GM19099 (cell line): ENCODE data around the gene FKBP1B.

Experiments used
- POLR2A ChIP-seq: IDR thresholded peaks from 3 replicates; pipeline ENCODE4 v1.6.1; 2011; ENCODE audit warnings: low read depth; ENCODE audit not compliant: insufficient read length; ENCODE audit errors: extremely low read depth

FKBP1B gene

GRCh38 chr2:24018241-24018640 is 31.3 kb upstream of the FKBP1B start:
- no peak for TF ChIP-seq POLR2A

DNA sequence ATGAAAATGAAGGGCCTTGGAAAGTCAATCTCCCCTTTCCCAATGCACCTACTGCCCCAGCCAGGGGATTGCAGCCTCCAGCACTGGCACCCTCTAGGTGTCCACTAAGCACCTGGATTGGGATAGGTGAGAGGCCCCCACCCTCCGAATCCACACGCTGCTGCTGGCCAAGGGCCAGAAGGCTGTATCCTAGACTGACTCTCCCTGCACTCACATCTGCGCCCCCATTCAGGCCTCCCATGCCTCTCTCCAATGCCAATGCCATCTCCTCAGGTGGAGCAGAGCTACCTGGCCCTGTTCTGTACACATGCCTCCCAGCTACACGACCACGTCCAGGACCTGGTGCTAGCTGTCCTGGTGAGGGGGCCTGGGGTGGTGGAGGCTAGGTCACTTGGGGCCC is 29.8 kb upstream of the FKBP1B start:
- no peak for TF ChIP-seq POLR2A

GRCh38 chr2:24020244-24020643 is 29.3 kb upstream of the FKBP1B start:
- no peak for TF ChIP-seq POLR2A

DNA sequence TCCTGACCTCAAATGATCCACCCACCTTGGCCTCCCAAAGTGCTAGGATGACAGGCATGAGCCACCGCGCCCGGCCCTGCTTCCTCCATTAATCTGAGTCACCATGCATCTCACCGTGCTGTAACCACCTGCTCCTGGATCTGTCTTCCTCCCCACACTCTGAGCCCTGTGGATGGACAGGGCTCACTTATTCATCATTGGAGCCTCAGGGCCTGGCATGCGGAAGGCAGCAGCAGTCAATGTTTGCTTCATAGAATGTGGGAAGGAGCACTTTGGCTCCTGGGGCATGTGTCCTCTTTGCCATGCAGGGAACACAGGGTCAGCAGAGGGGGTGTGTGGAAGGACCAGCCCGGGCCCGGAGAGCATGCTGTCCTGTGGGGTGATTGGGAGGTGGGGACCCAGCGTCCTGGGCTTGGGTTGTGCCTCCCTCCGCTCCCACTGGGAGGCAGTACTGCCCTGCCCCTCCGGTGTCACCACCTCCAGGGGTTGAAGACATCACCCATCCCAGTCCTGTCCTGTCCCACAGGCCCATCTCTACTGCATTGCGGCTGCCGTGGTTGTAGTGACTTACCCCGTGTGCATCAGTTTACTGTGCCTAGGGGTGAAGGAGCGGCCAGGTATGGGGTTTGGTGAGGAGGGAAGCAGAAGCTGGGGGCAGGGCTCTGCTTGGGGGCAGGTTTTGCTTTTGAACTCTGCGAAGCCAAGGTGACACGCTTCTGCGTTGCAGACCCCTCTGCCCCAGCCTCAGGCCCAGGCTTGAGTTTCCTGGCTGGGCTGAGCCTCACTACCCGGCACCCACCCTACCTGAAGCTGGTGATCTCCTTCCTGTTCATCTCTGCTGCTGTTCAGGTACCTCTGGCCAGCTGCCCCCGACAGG is 28.2 kb upstream of the FKBP1B start:
- no peak for TF ChIP-seq POLR2A

DNA sequence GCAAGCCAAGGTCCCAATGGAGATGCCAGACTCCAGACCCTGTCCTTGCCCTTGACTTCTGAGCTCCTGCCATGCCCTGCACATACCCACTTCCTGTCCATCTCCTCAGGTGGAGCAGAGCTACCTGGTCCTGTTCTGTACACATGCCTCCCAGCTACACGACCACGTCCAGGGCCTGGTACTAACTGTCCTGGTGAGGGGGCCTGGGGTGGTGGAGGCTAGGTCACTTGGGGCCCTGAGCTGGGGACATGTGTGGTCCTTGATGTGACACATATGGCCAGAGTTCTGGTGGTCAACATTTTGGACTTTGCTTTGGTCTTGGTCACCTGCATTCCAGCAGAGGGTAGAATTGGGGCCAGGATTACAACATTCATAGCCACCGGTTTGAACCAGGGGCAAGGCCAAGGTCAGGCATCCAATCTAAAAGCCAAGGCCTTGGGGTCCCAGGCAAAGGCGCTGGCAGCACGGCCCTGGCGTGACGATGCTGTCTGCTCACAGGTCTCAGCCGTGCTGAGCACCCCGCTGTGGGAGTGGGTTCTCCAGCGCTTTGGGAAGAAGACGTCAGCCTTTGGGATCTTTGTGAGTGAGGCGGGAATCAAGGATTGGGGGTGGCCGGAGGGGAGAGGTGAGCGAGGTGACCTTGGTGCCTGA is 27.1 kb upstream of the FKBP1B start:
- TF ChIP-seq POLR2A: no peak

- no peak for TF ChIP-seq POLR2A
These were observed 26.5 kb upstream of the FKBP1B start for GRCh38 chr2:24022975-24023575.

DNA sequence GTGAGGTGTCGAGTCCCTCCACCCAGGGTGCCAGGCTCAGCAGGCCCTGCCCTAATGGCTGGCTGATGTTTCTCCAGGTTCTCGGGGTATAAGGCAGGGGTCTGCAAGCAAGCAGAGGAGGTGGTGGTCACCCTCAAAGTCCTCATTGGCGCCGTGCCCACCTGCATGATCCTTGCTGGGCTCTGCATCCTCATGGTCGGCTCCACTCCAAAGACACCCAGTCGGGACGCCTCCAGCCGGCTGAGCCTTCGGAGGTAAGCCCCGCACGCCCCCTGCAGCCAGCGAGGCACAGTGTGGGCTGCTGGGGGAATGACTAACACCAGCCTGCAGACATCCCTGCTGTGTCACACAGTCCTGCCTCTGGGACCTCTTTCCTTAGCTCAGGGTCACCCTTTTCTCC is 25.5 kb upstream of the FKBP1B start:
- no peak for TF ChIP-seq POLR2A

DNA sequence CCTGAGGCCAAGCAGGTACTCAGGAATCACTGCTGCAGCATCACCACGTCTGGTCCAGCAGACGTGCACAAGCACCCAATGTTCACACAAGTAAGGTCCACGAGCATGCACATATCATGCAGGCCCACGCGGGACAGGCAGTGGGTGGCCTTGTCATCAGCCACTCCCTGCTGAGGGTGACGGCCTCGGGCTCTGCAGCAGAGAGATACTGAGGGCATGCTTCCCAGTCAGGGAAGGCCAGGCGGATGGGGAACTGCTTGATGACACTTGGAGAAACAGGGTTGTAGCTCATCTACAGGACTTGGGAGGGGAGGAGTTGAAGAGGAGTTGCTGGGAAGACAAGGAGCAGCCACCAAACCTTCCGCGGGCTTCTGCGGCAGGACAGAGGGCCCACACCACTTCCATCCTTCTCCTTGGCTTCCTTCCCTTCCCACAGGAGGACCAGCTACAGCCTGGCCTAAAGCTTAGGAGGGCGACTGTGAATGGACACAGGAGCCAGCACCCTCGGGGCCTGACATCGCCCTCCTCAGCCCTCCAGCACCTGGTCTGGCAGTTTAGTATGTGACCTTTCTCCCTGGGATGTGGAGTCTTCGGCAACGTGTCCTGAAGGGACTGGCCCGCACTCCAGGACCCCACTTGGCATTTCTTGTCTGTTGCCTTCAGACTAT is 24.4 kb upstream of the FKBP1B start:
- no peak for TF ChIP-seq POLR2A

GRCh38 chr2:24026233-24026632 is 23.3 kb upstream of the FKBP1B start:
- no peak for TF ChIP-seq POLR2A

DNA sequence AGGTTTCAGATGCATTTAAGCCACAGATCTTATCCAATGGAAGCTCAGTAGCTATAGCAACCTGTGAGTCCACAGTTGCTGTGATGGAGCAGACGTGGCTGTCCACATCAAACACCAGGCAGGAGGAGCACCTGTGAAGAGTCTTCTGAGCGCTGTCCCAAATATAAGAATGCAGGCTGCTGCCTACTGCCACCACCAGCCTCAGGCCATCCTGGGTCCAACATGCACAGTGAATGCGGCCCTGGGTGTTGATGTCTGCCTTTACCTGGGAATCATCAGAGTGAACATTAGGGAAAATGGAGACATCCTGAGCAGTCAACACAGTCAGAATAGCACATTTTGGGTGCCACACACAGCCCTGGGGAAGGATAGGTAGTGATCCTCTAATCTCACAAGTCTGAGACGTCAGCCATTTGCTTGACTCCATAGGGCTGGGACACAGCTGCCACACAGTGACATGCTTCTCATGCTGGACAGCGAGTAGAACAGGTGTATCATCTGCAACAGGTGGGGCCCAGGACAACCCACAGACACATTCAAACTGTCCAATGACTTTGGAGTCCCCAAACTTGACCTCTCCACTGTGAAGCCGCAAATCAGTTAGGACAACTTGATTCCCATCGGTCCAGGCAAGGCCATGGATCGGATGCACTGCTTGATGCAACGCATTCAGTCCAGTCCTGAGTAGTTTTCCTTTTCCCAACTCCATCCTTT is 10.6 kb upstream of the FKBP1B start:
- TF ChIP-seq POLR2A: no peak

- TF ChIP-seq POLR2A: no peak
These were observed 9.0 kb upstream of the FKBP1B start for GRCh38 chr2:24040511-24040910.

GRCh38 chr2:24045511-24046508 is 3.7 kb upstream of the FKBP1B start:
- TF ChIP-seq POLR2A: no peak

DNA sequence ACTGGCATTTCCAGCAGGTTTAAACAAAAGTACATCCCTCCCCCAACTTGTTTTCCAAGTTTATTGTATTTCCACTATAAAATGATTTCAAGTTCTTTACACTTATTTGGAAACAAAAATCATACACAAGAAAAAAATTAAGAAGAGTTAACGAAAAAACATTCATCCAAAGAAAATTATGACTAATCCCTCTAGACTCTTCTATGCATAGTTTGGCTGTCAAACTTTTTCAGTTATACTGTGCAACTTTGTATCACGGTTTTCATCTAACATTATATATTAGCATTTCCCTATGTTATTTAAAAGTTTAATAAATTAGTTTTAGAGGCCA is 3.0 kb upstream of the FKBP1B start:
- no peak for TF ChIP-seq POLR2A
